DND-41 (cell line): Measurements from ENCODE around the gene ERC2.

Experiments
- ATAC-seq: fragments of 200-7000 bp; cut with Tn5 transposase; 3 replicates; pipeline ENCODE4 v1.9.1; 2021; ENCODE audit warnings: low read depth; ENCODE audit not compliant: insufficient read depth
- DNase-seq: peaks from one replicate; pipeline ENCODE4 v3.0.0-alpha.2; 2020
- H2AFZ ChIP-seq: 2 replicates; pipeline ENCODE4 v1.6.0; 2012; ENCODE audit warnings: low read depth, low read length
- H3K27ac ChIP-seq: 2 replicates; pipeline ENCODE4 v1.5.1; 2012; ENCODE audit warnings: low read length, inconsistent platforms
- H3K27me3 ChIP-seq: fragments of 200-600 bp; sonication (generic); 2 replicates; pipeline ENCODE4 v1.6.0; 2012; ENCODE audit warnings: low read length, mild to moderate bottlenecking, inconsistent platforms; ENCODE audit not compliant: insufficient read depth, poor library complexity
- H3K36me3 ChIP-seq: 2 replicates; pipeline ENCODE4 v1.5.1; 2012; ENCODE audit warnings: low read length, inconsistent platforms; ENCODE audit not compliant: insufficient read depth
- H3K4me1 ChIP-seq: 2 replicates; pipeline ENCODE4 v1.5.1; 2012; ENCODE audit warnings: mild to moderate bottlenecking, low read length; ENCODE audit not compliant: insufficient read depth
- H3K4me2 ChIP-seq: 2 replicates; pipeline ENCODE4 v1.6.0; 2012; ENCODE audit warnings: mild to moderate bottlenecking, moderate library complexity, low read length, inconsistent platforms; ENCODE audit not compliant: insufficient read depth
- H3K4me3 ChIP-seq, 2 experiments: fragments of 200-600 bp in 1 of 2; shearing (Covaris generic) in 1 of 2; 2 replicates each; pipeline ENCODE4 v1.5.1; 2012 to 2016; ENCODE audit warnings: inconsistent platforms in 2 of 2, low read length in 2 of 2, mild to moderate bottlenecking in 2 of 2, low read depth in 1 of 2, moderate library complexity in 1 of 2
- H3K79me2 ChIP-seq: 2 replicates; pipeline ENCODE4 v1.6.0; 2012; ENCODE audit warnings: low read length, inconsistent platforms; ENCODE audit not compliant: insufficient read depth
- H3K9ac ChIP-seq: 2 replicates; pipeline ENCODE4 v1.6.0; 2012; ENCODE audit warnings: low read depth, mild to moderate bottlenecking, inconsistent platforms, low read length, moderate library complexity
- H3K9me3 ChIP-seq: 2 replicates; pipeline ENCODE4 v1.5.1; 2012; ENCODE audit warnings: low read length, moderate library complexity, mild to moderate bottlenecking, inconsistent platforms; ENCODE audit not compliant: insufficient read depth, severe bottlenecking
- H4K20me1 ChIP-seq: 2 replicates; pipeline ENCODE4 v1.6.0; 2012; ENCODE audit warnings: low read length; ENCODE audit not compliant: insufficient read depth
- EZH2 ChIP-seq: IDR thresholded peaks from 3 replicates; pipeline ENCODE4 v1.6.1; 2012; ENCODE audit warnings: borderline replicate concordance, low read depth, mild to moderate bottlenecking, moderate library complexity, low read length, inconsistent platforms; ENCODE audit not compliant: severe bottlenecking
- TF ChIP-seq, protein P1 (sequence below): IDR thresholded peaks from 2 replicates; pipeline ENCODE4 v1.5.1; 2012; ENCODE audit warnings: borderline replicate concordance, low read length, moderate library complexity, mild to moderate bottlenecking; ENCODE audit not compliant: poor library complexity, severe bottlenecking; ENCODE audit errors: extremely low read depth

The ERC2 gene

DNA sequence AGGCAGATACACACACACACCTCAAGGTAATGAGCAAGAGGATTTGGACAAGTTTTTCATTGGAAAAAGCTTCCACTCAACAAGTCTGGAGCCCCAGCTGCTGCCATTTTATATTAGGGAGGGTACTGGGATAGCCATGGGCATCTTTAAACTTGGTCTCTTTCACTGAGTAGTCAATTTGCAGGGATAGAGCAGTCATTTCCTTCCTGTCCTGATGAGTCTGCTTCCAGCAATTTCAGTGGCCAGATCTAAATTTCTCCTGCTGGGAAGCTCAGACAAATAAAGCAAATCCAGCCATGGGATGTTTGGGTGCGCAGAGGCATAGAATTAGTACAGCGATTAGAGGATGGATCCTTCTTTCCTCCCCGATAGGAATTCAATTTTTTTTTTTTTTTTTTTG, 874 bp upstream of the ERC2 start:
- H3K9ac ChIP-seq: no peak overlapping the region
- H3K36me3 ChIP-seq: no peaks in the 10 kb centered on the region
- no peak overlapping the region for H3K27ac ChIP-seq
- no peaks in the 10 kb centered on the region for H3K4me1 ChIP-seq
- H3K79me2 ChIP-seq: no peaks in the 10 kb centered on the region
- H3K4me2 ChIP-seq: no peak overlapping the region
- H3K27me3 ChIP-seq: peaks cover 3% of the 10 kb centered on the region
- no peak overlapping the region for H2AFZ ChIP-seq
- H4K20me1 ChIP-seq: no peaks in the 10 kb centered on the region
- H3K4me3 ChIP-seq: no peak overlapping the region
- TF ChIP-seq, protein P1, sequence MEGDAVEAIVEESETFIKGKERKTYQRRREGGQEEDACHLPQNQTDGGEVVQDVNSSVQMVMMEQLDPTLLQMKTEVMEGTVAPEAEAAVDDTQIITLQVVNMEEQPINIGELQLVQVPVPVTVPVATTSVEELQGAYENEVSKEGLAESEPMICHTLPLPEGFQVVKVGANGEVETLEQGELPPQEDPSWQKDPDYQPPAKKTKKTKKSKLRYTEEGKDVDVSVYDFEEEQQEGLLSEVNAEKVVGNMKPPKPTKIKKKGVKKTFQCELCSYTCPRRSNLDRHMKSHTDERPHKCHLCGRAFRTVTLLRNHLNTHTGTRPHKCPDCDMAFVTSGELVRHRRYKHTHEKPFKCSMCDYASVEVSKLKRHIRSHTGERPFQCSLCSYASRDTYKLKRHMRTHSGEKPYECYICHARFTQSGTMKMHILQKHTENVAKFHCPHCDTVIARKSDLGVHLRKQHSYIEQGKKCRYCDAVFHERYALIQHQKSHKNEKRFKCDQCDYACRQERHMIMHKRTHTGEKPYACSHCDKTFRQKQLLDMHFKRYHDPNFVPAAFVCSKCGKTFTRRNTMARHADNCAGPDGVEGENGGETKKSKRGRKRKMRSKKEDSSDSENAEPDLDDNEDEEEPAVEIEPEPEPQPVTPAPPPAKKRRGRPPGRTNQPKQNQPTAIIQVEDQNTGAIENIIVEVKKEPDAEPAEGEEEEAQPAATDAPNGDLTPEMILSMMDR: no peak
- H3K9me3 ChIP-seq: no peaks in the 10 kb centered on the region
- ATAC-seq: no peak
- DNase-seq: no peak

DNA sequence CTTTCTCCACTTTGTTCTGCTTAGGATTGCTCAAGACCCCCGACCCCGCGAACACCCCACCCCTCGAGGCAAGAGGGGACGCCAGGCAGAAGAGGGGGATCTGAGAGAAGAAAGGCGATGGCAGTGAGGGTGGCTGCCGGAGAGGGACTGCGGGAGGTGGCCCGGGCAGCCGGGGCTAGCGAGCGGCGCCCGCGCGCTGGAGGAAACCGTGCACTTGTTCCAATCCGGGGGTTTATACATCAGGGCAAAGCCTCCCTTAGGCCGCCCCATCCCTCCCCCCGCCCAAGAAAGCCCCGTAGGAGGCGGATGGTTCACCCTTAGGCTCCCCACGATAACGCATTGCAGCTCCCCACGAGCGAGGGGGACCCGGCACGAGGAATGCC, 475 bp downstream of the ERC2 start:
- Histone ChIP-seq H3K27me3 (no peaks in the 10 kb centered on the region), H3K9me3 (no peaks in the 10 kb centered on the region), H3K4me3 (no peak overlapping the region), H3K4me1 (no peaks in the 10 kb centered on the region), H3K79me2 (no peaks in the 10 kb centered on the region), H3K9ac (no peak overlapping the region), H3K27ac (no peak overlapping the region), H2AFZ (no peak overlapping the region), H3K4me2 (no peak overlapping the region), H4K20me1 (no peaks in the 10 kb centered on the region), H3K36me3 (no peaks in the 10 kb centered on the region)
- TF ChIP-seq, protein P1: no peak
- no peak for TF ChIP-seq EZH2
- ATAC-seq: no peak
- DNase-seq: no peak

DNA sequence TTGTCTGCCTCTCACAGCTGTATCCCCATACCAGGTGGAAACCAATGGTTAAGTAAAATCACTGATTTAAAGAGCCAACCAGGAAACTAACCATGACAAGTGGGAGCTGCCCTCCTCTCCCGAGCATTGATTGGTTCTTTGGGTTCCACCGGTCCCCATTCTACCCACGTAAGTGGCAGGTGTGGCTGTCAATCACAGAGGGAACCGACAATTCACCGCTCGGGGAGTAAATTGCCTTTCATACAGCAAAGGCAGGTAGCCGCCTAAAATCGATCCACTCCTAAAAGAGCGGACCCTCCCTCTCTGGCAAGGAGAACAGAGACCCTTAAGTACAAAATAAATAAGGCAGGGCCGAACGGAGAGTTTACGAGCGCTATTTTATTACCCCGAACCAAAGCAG, 1.2 kb downstream of the ERC2 start:
- no peak overlapping the region for H2AFZ ChIP-seq
- H3K9me3 ChIP-seq: no peaks in the 10 kb centered on the region
- H3K27me3 ChIP-seq: no peaks in the 10 kb centered on the region
- H3K36me3 ChIP-seq: no peaks in the 10 kb centered on the region
- H4K20me1 ChIP-seq: no peaks in the 10 kb centered on the region
- H3K4me2 ChIP-seq: no peak overlapping the region
- no peak for TF ChIP-seq EZH2
- TF ChIP-seq, protein P1: no peak
- ATAC-seq (no peak), DNase-seq (no peak)
- no peak overlapping the region for H3K4me3 ChIP-seq
- H3K27ac ChIP-seq: no peak overlapping the region
- no peaks in the 10 kb centered on the region for H3K79me2 ChIP-seq
- no peak overlapping the region for H3K9ac ChIP-seq
- no peaks in the 10 kb centered on the region for H3K4me1 ChIP-seq

DNA sequence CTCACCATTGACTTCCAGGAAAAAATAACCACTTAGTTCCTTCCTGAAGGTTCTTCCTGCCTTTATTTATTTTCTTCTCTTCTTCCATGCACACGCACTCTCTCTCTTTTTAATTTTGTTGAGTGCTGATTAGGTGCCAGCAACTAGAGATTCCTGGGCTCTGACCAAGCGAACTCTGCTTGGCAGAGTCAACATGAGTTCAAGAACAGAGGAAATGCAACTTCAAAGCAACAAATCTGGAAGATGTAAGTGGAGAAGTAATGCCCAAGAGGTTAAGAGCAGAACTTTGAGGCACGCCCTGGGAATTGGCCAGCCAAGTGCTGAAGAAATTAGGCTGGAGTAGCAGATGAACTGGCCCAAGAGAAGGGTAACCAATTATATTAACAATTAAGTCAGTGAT, 8.5 kb downstream of the ERC2 start:
- DNase-seq (no peak), ATAC-seq (no peak)
- H3K9ac ChIP-seq: no peak overlapping the region
- no peaks in the 10 kb centered on the region for H4K20me1 ChIP-seq
- H3K27me3 ChIP-seq: no peaks in the 10 kb centered on the region
- no peaks in the 10 kb centered on the region for H3K4me1 ChIP-seq
- H3K79me2 ChIP-seq: no peaks in the 10 kb centered on the region
- no peak overlapping the region for H3K4me2 ChIP-seq
- H3K9me3 ChIP-seq: no peaks in the 10 kb centered on the region
- no peak overlapping the region for H2AFZ ChIP-seq
- H3K36me3 ChIP-seq: no peaks in the 10 kb centered on the region
- TF ChIP-seq, protein P1: no peak
- no peak for TF ChIP-seq EZH2
- H3K27ac ChIP-seq: no peak overlapping the region
- no peak overlapping the region for H3K4me3 ChIP-seq
